Osteoblast (primary cell): ENCODE measurements around the gene PSMA8. TPM values are rescaled to one million over a fixed set of nuclear protein-coding genes. Genes with fewer than 3 reads are reported as not detected.

Experiments
- DNase-seq: peaks from one replicate; pipeline ENCODE4 v3.0.0; 2011; ENCODE audit warnings: low spot score, mixed read lengths; ENCODE audit not compliant: insufficient read length; ENCODE audit errors: missing footprints
- H2AFZ ChIP-seq: 2 replicates; pipeline ENCODE4 v1.6.0; 2011; ENCODE audit warnings: mild to moderate bottlenecking, low read length
- H3K27ac ChIP-seq: 2 replicates; pipeline ENCODE4 v1.5.1; 2011; ENCODE audit warnings: mild to moderate bottlenecking, low read depth, low read length, moderate library complexity
- H3K27me3 ChIP-seq: 2 replicates; pipeline ENCODE4 v1.6.0; 2012; ENCODE audit warnings: mild to moderate bottlenecking, control low read depth, inconsistent platforms, low read length, moderate library complexity; ENCODE audit not compliant: insufficient read depth
- H3K36me3 ChIP-seq: 2 replicates; pipeline ENCODE4 v1.5.1; 2011; ENCODE audit warnings: mild to moderate bottlenecking, low read length, control low read depth, moderate library complexity; ENCODE audit not compliant: insufficient read depth
- H3K4me1 ChIP-seq: 2 replicates; pipeline ENCODE4 v1.5.1; 2011; ENCODE audit warnings: mild to moderate bottlenecking, low read length, control low read depth, moderate library complexity; ENCODE audit not compliant: insufficient read depth
- H3K4me2 ChIP-seq: 2 replicates; pipeline ENCODE4 v1.6.0; 2011; ENCODE audit warnings: mild to moderate bottlenecking, low read length; ENCODE audit not compliant: insufficient read depth
- H3K4me3 ChIP-seq: fragments of 200-600 bp; sonication (generic); 3 replicates; pipeline ENCODE4 v1.5.1; 2012; ENCODE audit warnings: mild to moderate bottlenecking, low read length, inconsistent platforms; ENCODE audit not compliant: insufficient read depth
- H3K79me2 ChIP-seq: 2 replicates; pipeline ENCODE4 v1.6.0; 2012; ENCODE audit warnings: mild to moderate bottlenecking, low read length, control low read depth, inconsistent platforms; ENCODE audit not compliant: insufficient read depth
- H3K9me3 ChIP-seq: 2 replicates; pipeline ENCODE4 v1.5.1; 2011; ENCODE audit warnings: low read depth, low read length, control low read depth
- H4K20me1 ChIP-seq: 2 replicates; pipeline ENCODE4 v1.6.0; 2012; ENCODE audit warnings: mild to moderate bottlenecking, low read length, control low read depth; ENCODE audit not compliant: insufficient read depth
- CTCF ChIP-seq: IDR thresholded peaks from 2 replicates; pipeline ENCODE4 v1.5.1; 2011; ENCODE audit warnings: mild to moderate bottlenecking, low read depth, low read length, moderate library complexity; ENCODE audit errors: extremely low read depth
- total RNA-seq: library from RNA; depleted of rRNA; stranded (reverse); fragments of >200 nt; gene quantifications from 2 replicates; pipeline ENCODE4 v1.2.3, GENCODE V29; 2012

The PSMA8 gene
- total RNA-seq, 1 donor = not detected

- Histone ChIP-seq H3K4me3 (no peak overlapping the region), H3K4me2 (no peak overlapping the region), H2AFZ (no peak overlapping the region), H3K27ac (no peak overlapping the region), H3K36me3 (no peaks in the 10 kb centered on the region), H3K9me3 (no peaks in the 10 kb centered on the region), H3K27me3 (no peaks in the 10 kb centered on the region), H3K4me1 (no peaks in the 10 kb centered on the region), H4K20me1 (no peaks in the 10 kb centered on the region), H3K79me2 (no peaks in the 10 kb centered on the region)
- no peak for TF ChIP-seq CTCF
- DNase-seq = no peak
Measured at GRCh38 chr18:26134107-26134506, 438 bp downstream of the PSMA8 start.

- no peak for TF ChIP-seq CTCF
- no peak overlapping the region for H3K4me3 ChIP-seq
- H3K79me2 ChIP-seq = no peaks in the 10 kb centered on the region
- H3K27ac ChIP-seq = no peak overlapping the region
- H2AFZ ChIP-seq = no peak overlapping the region
- H3K27me3 ChIP-seq = no peaks in the 10 kb centered on the region
- no peaks in the 10 kb centered on the region for H3K9me3 ChIP-seq
- H3K36me3 ChIP-seq = no peaks in the 10 kb centered on the region
- no peak overlapping the region for H3K4me2 ChIP-seq
- no peaks in the 10 kb centered on the region for H3K4me1 ChIP-seq
- no peak for DNase-seq
- H4K20me1 ChIP-seq = no peaks in the 10 kb centered on the region
Measured at GRCh38 chr18:26135548-26135947, 1.9 kb downstream of the PSMA8 start.

- H3K4me1 ChIP-seq = no peaks in the 10 kb centered on the region
- H2AFZ ChIP-seq = no peak overlapping the region
Measured at GRCh38 chr18:26157326-26157725, 23.7 kb downstream of the PSMA8 start.

GRCh38 chr18:26159353-26159752, 25.7 kb downstream of the PSMA8 start:
- Histone ChIP-seq H4K20me1 (no peaks in the 10 kb centered on the region), H3K4me3 (no peak overlapping the region), H2AFZ (no peak overlapping the region), H3K79me2 (no peaks in the 10 kb centered on the region), H3K4me1 (no peaks in the 10 kb centered on the region), H3K27ac (no peak overlapping the region), H3K4me2 (no peak overlapping the region), H3K36me3 (no peaks in the 10 kb centered on the region), H3K27me3 (no peaks in the 10 kb centered on the region), H3K9me3 (no peaks in the 10 kb centered on the region)
- DNase-seq = no peak
- TF ChIP-seq CTCF = no peak

More at GRCh38 chr18:26157326-26157725, 23.7 kb downstream of the PSMA8 start:
- no peaks in the 10 kb centered on the region for H3K79me2 ChIP-seq
- no peak for TF ChIP-seq CTCF
- no peaks in the 10 kb centered on the region for H4K20me1 ChIP-seq
- H3K36me3 ChIP-seq = no peaks in the 10 kb centered on the region
- H3K4me2 ChIP-seq = no peak overlapping the region
- no peak overlapping the region for H3K4me3 ChIP-seq
- DNase-seq = no peak
- no peaks in the 10 kb centered on the region for H3K27me3 ChIP-seq
- H3K27ac ChIP-seq = no peak overlapping the region
- H3K9me3 ChIP-seq = no peaks in the 10 kb centered on the region
